Measurements from ENCODE around the gene GADD45G. TPM values are rescaled to one million over a fixed set of nuclear protein-coding genes. Genes with fewer than 3 reads are reported as not detected.
A peak's percentile ranks its signal among the peaks of the same experiment; 100 is the strongest.

GADD45G gene
- total and polyA plus RNA-seq, 2 of the 4 experiments (the other 2 are of a cell fraction): 0.15 TPM; not detected in 1

- CTCF ChIA-PET: no interaction called here
- Histone ChIP-seq H3K79me1 (ENCODE audit: low read depth in 1 of 2, low read length in 2 of 2) (no peaks in the 10 kb centered on the region), H3K4me3 (ENCODE audit: insufficient read depth, low read depth, low read length) (no peak overlapping the region), H3K56ac (ENCODE audit: extremely low read depth, insufficient read depth, low read length) (no peak overlapping the region), H3K36me3 (ENCODE audit: control insufficient read depth, insufficient read depth, low read length) (no peaks in the 10 kb centered on the region), H3K23ac (ENCODE audit: low read depth, low read length) (no peak overlapping the region), H2BK120ac (ENCODE audit: low read depth, low read length) (no peak overlapping the region), H3K27ac (ENCODE audit: insufficient read depth, low read length) (no peak overlapping the region), H3K4ac (ENCODE audit: low read depth, low read length) (no peak overlapping the region), H2AFZ (replicated peaks; ENCODE audit: low read length, poor library complexity) (peak overlapping the region; percentile 5), H3K18ac (ENCODE audit: low read depth, low read length) (no peak overlapping the region), H2BK15ac (ENCODE audit: low read depth, low read length) (no peak overlapping the region), H3K27me3 (ENCODE audit: control insufficient read depth, insufficient read depth, low read length) (peaks cover 3% of the 10 kb centered on the region; the same call in 1 of the 2 replicates), H2AK5ac (ENCODE audit: low read depth, low read length) (no peak overlapping the region), H2BK5ac (ENCODE audit: low read depth, low read length, poor library complexity, severe bottlenecking) (no peak overlapping the region), H3K4me1 (ENCODE audit: control insufficient read depth, insufficient read depth, low read length) (no peaks in the 10 kb centered on the region), H4K91ac (ENCODE audit: insufficient read depth, low read depth, low read length) (no peak overlapping the region), H4K8ac (ENCODE audit: low read depth in 2 of 2, low read length in 2 of 2) (no peak overlapping the region), H3K14ac (replicated peaks; ENCODE audit: low read depth, low read length) (no peak overlapping the region), H2BK20ac (ENCODE audit: low read depth, low read length) (no peak overlapping the region), H3K9me3 (ENCODE audit: control insufficient read depth, insufficient read depth, low read length) (no peaks in the 10 kb centered on the region), H4K20me1 (ENCODE audit: insufficient read depth, low read length) (no peaks in the 10 kb centered on the region), H4K5ac (ENCODE audit: low read depth, low read length) (no peak overlapping the region), H3K4me2 (ENCODE audit: low read depth, low read length) (no peak overlapping the region), H3K9ac (ENCODE audit: low read depth, low read length) (no peak overlapping the region), H2AK9ac (replicated peaks; ENCODE audit: low read depth, low read length, poor library complexity) (no peak overlapping the region), H3K9me1 (ENCODE audit: insufficient read depth, low read length) (no peaks in the 10 kb centered on the region; the same call in 1 of the 2 replicates)
- intact Hi-C loops (cut with micrococcal nuclease) (no loop called here), in situ Hi-C loops (cut with MboI; ENCODE audit: low sequenced_read_pairs) (no loop called here), dilution Hi-C loops (cut with HindIII; ENCODE audit: low sequenced_read_pairs, unreplicated experiment) (no loop called here)
- ATAC-seq (ENCODE audit: low read depth) (no peak), DNase-seq (no peak)
- POLR2A ChIA-PET (ENCODE audit: unreplicated experiment): no interaction called here
- TF ChIP-seq BHLHE40 (IDR thresholded peaks at IDR 0.05; ENCODE audit: low read depth, low read length) (no peak), SMC3 (IDR thresholded peaks at IDR 0.05; ENCODE audit: low read depth, low read length) (no peak), CTCF (conservative IDR thresholded peaks at IDR 0.05; ENCODE audit: low read depth, low read length) (no peak), NFE2L2 (IDR thresholded peaks at IDR 0.05; ENCODE audit: low read depth, low read length) (no peak), MAFK (IDR thresholded peaks at IDR 0.05; ENCODE audit: low read depth, low read length) (no peak), POLR2A (IDR thresholded peaks at IDR 0.05; ENCODE audit: low read depth, low read length) (no peak), USF2 (IDR thresholded peaks at IDR 0.05; ENCODE audit: low read depth, low read length) (no peak), MAZ (IDR thresholded peaks at IDR 0.05; ENCODE audit: borderline replicate concordance, low read depth, low read length) (no peak), CHD1 (IDR thresholded peaks at IDR 0.05; ENCODE audit: low read depth, low read length) (no peak), RFX5 (IDR thresholded peaks at IDR 0.05; ENCODE audit: low read depth, low read length) (no peak), RAD21 (IDR thresholded peaks at IDR 0.05; ENCODE audit: low read length) (no peak), ELK1 (IDR thresholded peaks at IDR 0.05; ENCODE audit: borderline replicate concordance, low read depth, low read length) (no peak), CEBPB (IDR thresholded peaks at IDR 0.05; ENCODE audit: low read depth, low read length) (no peak), FOS (IDR thresholded peaks at IDR 0.05; ENCODE audit: low read depth, low read length) (no peak), MXI1 (IDR thresholded peaks at IDR 0.05; ENCODE audit: borderline replicate concordance, low read depth, low read length) (no peak), RCOR1 (IDR thresholded peaks at IDR 0.05; ENCODE audit: insufficient replicate concordance, low read length) (no peak)
- 39% methylated on average over 2 of the region's 12 CpGs; no CpG with 5 or more reads in 1 of the 2 experiments for WGBS, 2 experiments (ENCODE audit: extremely low coverage in 2 of 2, insufficient read length in 1 of 2)
- BruUV-seq (replicated peaks): no TSS peak
Measured at GRCh38 chr9:89579741-89580385, 24.9 kb upstream of the GADD45G start.
